DMS 273 (cell line): ENCODE data around the gene BFSP1.
A peak's percentile ranks its signal among the peaks of the same experiment; 100 is the strongest.

Experiments used
- DNase-seq: peaks from one replicate; lab custom pipeline; 2025; ENCODE audit not compliant: unreplicated experiment; lab: John Stamatoyannopoulos, UW

Gene BFSP1

DNA sequence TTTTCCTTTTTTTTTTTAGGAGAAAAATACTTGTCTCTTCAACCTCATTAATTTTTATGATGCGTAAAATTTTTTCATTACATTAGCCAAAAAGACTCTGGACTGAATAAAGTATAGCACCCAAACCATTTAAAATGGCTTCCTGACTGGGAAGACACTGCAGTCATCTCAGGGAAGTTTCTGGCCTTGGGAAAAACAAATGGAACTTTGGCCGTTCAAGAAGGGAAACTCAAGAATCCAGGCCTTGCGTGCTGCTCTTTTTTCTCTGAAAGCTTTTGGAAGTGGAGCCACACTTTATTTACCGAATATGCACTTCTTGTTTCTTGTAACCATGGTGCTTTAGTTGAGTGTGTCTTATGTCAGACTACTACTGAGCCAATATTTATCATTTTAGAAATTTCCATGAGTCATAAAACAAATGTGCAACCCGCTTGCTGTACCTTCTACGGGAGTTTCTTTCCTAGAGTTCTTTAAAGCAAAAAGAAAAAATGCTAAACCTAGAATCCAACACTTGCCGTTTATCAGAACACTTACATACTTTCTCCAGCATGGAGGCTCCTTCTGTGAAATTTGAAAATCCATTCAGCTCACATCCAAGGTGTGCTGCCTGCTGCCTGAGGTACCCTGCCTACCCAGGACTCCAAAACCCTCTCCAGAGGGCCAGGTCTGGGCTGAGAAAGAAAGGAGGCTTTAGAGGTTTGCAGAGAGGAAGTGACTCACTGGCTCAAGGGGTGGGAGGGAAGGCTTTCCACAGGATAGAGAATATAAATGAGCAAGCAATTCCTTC is 27.2 kb upstream of the BFSP1 start:
- DNase-seq = peak; percentile 51

DNA sequence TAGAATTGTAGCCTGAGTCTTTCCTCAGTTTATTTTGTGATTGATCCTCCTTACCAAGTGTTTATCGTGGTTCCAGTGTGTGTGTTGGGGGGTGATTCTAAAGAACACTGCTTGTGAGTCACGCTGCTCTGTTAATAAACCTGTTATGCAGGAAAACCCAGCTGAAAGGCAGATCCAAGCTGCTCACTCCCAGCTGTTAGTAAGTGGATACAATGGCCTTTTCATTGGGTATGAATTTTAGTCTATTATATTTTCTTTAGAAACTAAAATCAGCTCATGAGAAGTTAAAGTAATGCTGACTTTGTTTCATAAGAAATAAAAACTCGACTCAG is 26.5 kb upstream of the BFSP1 start:
- peak; percentile 80 for DNase-seq

DNA sequence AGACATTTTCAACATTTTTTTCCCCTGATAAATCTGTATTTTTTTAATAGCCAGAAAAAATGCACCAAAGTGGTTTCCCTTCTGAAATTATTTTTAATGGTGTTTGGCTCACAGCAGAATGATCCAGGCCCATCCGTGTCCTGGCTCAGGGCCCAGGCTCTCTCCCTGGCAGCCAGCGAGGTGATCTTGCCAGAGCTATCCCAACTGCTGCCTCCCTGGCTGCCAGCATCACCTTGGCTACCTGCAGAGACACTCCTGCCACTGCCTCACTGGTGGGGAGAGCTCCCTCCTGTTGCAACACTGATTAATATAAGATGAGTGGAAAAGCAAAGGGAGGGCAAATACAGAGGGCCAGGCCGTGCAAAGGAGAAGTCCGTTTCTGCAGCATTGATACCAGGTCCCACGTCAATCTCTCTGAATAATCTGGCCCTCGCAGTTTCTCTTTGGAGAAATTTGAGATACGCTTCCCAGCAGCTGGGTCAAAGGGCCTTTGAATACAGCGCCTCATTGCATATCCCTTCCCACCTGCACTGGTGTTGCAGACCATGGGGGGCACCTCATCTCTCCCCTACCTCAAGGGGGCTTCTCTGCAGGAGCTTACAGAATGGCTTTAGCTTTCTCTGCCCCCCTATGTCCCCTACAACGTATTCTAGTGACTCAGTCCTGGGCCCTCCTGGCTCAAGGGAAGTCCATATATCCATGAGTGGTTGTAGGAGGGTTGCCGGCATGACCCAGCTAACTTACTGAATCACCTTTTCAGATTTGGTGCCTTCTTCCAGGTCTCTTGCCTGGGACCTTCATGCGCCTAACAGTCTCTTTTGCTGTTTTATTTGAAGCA is 25.9 kb upstream of the BFSP1 start:
- DNase-seq = peak; percentile 86

DNA sequence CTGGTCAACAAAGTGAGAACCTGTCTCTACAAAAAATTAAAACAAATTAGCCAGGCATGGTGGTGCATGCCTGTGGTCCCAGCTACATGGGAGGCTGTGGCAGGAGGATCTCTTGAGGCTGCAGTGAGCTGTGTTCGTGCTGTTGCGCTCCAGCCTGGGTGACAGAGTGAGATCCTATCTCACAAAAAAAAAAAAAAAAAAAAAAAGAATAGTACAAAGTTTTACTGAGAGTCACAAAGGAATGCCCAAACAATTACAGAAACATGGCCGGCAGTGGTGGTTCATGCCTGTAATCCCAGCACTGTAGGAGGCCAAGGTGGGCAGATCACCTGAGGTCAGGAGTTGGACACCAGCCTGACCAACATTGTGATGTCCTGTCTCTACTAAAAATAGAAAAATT is 23.9 kb upstream of the BFSP1 start:
- DNase-seq = no peak

DNA sequence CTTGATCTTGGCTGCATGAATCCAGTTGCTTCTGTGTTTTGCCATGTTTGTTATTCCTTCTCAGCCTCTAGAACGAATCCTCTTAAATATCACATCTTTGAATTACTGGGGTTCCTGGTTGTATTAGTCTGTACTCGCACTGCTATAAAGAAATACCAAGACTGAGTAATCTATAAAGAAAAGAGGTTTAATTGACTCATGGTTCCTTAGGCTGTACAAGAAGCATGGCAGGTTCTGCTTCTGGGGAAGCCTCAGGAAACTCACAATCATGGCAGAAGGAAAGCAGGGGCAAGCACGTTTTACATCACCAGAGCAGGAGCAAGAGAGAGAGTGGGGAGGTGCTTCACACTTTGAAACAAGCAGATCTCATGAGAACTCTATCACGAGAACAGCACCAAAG is 18.0 kb upstream of the BFSP1 start:
- DNase-seq = no peak

DNA sequence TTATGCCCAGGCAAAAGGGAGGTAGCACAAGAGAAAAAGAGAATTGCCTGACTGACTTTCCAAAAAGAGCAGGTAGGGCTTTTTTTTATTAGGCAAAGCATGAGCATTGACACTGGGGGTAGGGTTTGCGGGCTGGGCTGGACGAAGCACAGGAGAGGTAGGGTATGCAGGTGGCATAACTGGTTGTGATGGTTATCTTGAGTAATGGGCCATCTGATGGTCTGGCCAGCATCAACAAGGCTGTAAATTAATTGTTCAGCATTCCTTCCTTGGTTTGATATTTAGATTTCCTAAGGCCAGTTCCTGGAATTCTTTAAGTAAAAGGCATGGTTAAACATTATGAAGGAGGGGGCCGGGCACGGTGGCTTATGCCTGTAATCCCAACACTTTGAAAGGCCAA is 13.9 kb upstream of the BFSP1 start:
- DNase-seq = no peak

DNA sequence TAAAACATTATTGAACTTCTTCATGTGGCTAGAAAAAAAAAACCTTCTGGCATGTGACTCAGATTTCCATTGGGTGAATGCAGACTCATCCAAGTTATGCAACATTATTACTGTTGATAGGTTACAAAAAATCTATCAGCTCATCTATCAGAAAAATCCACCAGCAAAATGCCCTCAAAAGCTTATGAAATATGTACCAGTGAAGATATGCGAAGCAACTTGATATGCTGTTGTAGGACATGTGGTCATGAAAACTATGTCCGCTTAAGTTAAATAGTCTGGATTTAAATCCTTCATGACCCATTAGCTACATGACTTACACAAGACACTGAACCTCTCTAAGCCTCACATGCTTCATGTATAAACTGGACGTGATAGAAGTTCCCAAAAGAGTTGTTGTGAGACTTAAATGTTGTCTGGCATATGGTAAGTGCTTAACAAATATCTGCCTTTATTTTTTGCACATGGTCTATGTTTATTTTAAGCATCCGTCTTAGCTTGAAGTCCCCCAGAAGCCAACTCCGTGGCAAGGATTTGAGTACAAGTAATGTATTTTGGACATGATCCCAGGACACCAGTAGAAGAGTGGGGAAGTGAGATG is 12.5 kb upstream of the BFSP1 start:
- DNase-seq = no peak

DNA sequence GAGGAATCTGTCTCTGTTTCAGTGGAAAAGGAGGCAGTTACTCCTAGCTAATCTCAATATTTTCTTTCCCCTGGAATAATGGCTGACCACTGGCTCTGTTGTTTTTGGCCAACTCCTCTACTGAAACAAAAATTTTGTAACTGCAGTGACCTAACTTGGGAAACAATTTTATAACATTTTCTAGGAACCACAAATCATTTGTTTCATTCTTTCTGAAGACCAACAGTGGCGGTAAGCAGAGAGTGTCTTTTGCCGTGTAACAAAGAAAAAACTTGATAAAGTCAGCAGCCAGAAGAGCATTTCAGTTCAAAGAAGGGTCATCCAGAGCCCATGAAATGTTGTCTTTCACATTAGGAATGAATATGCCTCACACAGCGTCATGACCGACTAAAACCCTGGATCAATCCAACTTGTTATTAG is 11.8 kb upstream of the BFSP1 start:
- no peak for DNase-seq

DNA sequence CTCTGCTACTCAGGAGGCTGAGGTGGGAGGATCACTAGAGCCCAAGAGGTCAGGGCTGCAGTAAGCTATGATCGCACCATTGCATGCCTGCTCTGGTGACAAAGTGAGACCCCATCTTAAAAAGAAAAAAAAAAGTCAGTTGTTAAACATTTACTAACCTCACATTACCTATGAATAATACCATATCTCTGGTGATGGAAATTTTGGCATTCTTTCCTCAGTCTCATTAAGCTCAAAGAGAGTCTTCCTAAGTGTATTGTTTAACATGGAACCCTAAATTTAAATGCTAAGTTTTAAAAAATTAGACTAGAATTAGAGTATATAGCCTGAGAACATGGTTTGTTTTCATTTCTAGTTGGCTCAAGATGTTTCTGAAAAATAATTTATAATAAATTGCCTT is 11.3 kb upstream of the BFSP1 start:
- DNase-seq = no peak

DNA sequence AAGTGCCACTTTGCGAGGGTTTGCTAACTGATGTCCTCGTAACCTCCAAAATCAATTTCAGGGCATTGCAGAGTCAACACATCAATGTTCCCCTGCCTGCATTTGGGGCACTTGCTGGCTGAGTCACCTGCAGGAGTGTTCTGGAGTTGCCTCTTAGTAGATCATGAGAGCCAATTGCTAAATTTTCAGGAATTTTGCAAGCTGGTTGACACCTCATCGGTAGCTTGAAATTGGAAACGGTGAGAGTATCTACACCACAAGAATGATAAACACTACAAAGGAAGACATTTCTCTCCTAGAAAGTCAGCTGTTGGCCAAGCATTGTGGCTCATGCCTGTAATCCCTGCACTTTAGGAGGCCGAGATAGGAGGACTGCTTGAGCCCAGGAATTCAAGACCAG is 10.8 kb upstream of the BFSP1 start:
- no peak for DNase-seq

DNA sequence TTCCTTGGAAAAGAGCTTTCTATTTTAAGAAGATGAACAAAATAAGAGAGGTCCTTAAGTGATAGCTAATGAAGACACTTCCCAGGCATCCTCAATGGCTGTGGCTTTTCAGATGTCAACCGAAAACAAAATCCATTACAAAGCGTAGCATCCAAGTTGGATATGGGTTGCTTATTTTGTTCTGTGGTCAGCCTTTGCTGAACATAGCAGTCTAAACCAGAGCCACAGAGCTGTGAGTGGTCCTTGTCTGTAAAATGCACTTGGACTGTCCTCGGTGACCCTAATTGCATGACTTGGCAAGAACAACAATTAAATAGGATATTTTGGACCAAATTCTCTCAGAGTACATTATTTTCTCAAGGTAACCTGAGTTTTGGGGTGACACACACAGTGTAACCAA is 10.4 kb upstream of the BFSP1 start:
- DNase-seq = no peak

DNA sequence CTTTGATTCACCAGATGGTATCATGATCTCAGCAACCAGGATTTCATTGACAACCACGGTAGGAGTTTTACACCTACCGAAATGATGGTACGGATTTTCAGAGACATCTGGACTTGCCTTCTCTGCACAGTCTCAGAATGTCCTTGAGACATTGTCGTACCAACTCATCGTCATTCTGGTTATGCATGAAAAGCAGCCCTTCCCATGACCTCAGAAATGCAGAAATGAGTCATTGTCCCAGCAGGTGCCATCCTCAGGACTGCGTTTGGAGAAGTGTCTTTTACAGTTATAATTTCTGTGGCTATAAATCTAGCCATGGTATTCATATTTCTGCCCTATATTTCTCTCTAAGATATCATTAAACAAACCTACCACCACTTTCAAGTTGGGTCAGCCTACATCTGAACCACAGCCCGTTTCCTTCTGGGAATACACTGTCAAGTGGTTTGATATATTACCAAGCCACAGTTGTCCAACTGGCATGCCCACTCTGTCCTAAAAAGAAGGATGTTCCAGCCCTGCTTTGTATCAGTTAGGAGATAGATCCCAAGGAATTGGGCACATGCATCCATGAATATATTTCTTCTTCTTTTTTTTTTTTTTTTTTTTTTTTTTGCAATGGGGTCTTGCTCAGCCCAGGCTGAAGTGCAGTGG is 7.5 kb upstream of the BFSP1 start:
- peak; percentile 30 for DNase-seq

DNA sequence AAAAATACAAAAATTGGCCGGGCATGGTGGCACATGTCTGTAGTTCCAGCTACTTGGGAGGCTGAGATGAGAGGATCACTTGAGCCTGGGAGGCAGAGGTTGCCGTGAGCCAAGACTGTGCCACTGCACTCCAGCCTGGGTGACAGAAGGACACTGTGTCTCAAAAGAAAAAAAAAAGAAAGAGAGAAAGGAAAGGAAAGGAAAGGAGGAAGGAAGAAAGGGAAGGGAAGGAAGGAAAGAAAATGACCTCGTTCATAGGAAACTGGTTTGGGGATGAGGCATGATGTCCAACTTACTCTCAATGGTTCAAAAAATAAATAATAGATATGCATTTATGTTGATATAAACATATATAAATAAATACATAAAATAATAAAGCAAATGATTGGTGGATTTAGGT is 6.8 kb upstream of the BFSP1 start:
- no peak for DNase-seq

DNA sequence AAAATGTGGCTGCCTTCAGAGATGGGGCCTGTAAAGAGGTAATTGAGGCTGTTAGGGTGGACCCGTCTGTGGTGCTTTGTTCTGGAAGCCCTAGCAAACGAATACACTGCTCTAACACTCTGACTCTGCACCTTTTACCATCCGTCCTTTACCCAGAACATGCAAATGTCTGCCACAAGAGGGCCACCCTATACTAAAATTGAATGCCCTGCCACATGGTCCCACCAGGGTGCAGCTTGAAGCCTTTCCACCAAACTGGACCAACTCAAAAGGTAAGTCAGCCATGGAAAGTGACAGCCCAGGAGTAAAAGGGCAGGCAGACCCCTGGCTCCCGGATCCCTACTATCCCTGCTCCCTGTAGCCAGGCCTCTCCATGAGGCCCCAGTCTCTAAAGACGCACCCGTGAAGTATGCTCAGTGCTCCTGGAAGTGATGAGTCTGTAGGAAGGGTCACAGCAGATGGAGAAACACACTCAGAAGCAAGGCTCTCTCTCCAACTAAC is 5.8 kb upstream of the BFSP1 start:
- DNase-seq = peak; percentile 90

DNA sequence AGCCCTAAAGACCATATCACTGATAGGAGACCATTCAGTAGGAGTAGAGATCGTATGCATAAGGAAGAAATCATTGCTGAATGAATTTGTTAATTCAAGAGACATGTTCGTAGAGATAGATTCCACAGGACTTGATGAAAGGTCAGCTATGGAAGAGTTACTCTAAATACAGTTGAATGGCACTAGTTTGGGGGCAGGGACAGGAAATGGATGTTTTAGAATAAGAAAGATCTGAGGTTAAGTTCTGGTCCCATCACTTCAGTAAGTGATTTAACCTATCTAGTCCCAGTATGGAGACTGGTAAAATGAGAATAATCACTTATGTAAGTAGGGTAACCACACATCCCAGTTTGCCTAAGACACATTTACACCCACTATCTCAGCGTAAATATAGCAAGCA is 2.9 kb upstream of the BFSP1 start:
- no peak for DNase-seq

DNA sequence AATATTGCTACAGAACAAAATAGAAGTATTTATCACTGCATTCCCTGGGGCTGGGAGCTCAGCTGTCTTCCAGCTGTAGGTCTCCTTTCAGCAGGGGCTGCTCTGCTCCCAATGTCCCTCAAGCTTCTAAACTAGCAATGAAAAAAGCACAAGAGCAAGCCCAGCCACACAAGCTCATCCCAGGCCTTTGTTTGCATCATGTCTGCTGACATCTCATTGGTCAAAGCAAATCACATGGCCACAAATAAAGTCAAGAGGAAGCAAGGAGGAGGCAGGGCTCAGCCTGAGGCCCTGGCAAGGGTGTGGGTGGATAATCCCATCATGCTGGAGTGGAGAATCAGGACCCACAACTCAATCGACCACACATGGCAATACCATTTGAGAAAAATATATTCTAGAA is 2.2 kb upstream of the BFSP1 start:
- DNase-seq = peak; percentile 43

DNA sequence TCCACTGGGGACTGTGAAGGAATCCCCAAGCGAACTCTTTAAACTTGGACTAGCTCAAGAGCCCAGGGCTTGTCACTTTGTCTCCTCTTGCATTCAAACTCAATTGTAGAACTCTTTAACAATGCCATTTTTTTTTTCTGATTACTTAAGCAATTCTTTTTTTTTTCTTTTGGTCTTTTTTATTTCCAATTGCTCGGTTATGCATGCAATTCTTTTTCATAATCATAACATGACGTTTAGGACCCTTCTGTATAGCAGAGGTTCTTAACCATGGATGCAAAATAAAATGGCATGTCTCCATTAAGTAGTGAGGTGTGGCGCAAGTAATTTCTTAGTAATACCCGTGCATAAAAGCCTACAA is 466 bp upstream of the BFSP1 start:
- no peak for DNase-seq

DNA sequence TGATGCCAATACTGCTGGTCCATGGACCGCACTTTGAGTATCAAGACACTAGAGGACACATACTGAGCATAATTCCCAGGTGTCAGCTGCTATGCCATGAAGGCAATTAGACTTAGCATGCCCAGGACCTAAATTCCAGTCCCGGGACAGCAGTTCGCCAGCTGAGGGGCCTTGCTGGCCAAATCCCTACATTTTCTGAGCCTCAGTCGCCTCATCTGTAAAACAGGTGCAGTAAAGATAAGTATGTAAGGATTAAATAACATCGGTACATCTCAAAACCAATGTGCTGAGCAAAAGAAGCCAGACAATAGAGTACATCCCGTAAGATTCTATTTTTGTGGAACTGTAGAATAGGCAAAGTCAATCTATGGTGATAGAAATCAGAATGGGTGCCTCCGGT is 1.0 kb downstream of the BFSP1 start:
- no peak for DNase-seq

DNA sequence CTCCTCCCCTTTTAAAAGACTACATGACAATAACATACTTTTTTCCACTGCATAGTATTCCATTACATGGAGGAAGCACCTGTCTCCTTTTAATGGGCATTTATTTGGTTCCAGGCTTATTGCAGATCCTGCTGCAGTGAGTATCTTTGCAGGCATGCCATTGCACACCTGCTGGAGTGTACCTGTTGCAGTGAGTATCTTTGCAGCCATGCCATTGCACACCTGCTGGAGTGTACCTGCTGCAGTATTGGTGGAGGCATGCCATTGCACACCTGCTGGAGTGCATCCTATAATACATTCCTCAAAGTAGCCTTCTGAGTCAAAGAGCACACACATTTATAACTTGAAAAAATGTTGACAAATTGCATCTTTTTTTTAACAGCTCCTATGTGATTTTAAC is 1.6 kb downstream of the BFSP1 start:
- no peak for DNase-seq

DNA sequence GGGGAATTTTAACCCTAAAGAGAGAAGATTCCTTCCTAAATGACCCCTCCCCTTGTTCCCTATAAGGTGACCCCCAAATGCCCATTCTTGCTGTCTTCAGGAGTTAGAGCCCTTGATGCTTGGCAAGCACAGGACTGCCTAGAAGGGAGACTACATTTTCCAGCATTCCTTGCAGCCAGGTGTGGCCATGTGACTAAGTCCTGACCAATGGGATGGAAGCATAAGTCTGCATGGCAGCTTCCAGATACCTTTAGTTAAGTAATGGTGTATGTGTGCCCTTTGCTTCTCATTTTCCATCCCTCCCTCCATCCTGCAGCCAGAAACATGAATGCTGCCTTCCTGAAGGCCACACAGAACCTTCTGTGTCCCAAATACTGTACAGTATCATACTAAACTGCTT is 5.5 kb downstream of the BFSP1 start:
- DNase-seq = peak; percentile 63

DNA sequence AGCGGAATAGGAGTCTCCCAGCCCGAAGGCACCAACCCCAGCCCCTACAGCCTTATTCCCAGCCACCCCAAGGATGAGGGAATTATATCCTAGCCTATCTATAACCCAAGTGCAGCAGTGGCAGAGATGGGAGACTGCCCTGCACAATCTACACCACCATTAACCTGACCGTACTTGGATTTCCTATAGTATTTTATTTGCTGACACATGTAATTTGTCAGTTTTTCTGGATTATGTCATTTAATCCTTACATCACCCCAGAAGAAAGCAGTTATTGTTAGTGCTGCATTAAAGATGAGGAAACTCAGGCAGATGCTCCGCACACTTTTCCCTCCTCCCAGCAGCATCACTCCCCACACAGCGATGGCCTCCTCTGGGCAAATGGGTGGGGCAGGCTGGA is 6.0 kb downstream of the BFSP1 start:
- no peak for DNase-seq

DNA sequence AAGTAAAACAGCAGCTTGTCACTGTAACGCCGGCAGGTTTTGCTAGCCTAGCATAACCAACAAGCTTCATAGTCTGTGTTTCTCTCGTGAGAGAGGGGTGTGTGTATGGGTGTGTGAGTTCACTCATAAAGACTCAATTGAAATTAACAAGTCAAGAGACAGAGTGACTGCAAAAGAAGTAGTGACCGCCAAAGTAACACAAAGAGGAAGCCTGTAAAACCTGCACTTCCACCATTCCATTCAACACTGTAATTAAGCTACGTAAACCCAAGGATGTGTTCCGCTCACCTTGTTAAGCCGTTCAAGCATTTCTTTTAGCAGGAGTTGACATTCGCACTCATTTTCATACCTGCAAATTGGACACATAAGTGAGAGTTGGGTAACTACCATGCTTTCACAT is 6.6 kb downstream of the BFSP1 start:
- DNase-seq = no peak
